Activated naive CD8-positive, alpha-beta T cell treated with anti-CD3 and anti-CD28 coated beads for 36 hours (primary cell): ENCODE results near the gene PRKAR1A. TPM values are rescaled to one million over a fixed set of nuclear protein-coding genes. Genes with fewer than 3 reads are reported as not detected.
A peak's percentile ranks its signal among the peaks of the same experiment; 100 is the strongest.
"Not testable (repeated sequence)": the region's sequence is repeated elsewhere in the genome, so short reads cannot be mapped to it uniquely, and the experiment has no call there.

ENCODE experiments used
- DNase-seq: peaks from one replicate; pipeline ENCODE4 v3.0.0; 2021
- H3K27ac Mint-ChIP-seq: one replicate; pipeline ENCODE4 v1.8.0; 2022; ENCODE audit warnings: mild to moderate bottlenecking, moderate library complexity, mixed read lengths
- H3K27me3 Mint-ChIP-seq: one replicate; pipeline ENCODE4 v1.8.0; 2022; ENCODE audit warnings: mild to moderate bottlenecking, mixed read lengths
- H3K36me3 Mint-ChIP-seq: one replicate; pipeline ENCODE4 v1.8.0; 2021; ENCODE audit warnings: mild to moderate bottlenecking, mixed read lengths
- H3K4me1 Mint-ChIP-seq: one replicate; pipeline ENCODE4 v1.8.0; 2021; ENCODE audit warnings: mixed read lengths
- H3K4me3 Mint-ChIP-seq: one replicate; pipeline ENCODE4 v1.8.0; 2022; ENCODE audit warnings: mild to moderate bottlenecking, moderate library complexity, mixed read lengths
- H3K9me3 Mint-ChIP-seq: one replicate; pipeline ENCODE4 v1.8.0; 2022; ENCODE audit warnings: mixed read lengths
- total RNA-seq, 2 experiments: library from RNA; stranded (reverse); gene quantifications; one replicate each; pipeline ENCODE4 v1.2.3, GENCODE V29; 2021

Gene PRKAR1A
- total RNA-seq, 2 experiments from 2014 or later: 152 to 156 TPM

DNA sequence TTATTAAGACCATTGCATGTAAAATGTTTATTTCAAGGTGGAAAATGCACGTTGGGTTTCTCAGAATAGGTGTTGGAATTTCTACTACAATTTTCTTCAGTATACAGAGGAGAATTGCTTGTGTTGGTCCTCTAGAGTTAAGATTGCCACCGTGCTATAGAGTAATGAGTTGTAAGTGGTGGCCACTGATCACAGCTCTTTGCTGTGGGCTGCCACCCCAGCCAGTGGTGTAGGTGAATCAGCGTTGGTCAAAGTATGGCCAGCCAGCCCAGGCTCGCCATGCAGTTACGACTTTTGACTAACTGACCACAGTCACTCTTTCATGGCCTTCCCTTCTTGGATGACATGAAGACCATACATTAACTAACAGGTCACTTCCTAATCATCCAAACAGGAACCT is 12.6 kb upstream of the PRKAR1A start:
- no peak for DNase-seq
- Mint-ChIP-seq H3K27ac (no peak overlapping the region), H3K4me1 (peaks cover 5% of the 10 kb centered on the region), H3K9me3 (peaks cover 3% of the 10 kb centered on the region), H3K27me3 (no peaks in the 10 kb centered on the region), H3K36me3 (no peaks in the 10 kb centered on the region), H3K4me3 (no peak overlapping the region)

DNA sequence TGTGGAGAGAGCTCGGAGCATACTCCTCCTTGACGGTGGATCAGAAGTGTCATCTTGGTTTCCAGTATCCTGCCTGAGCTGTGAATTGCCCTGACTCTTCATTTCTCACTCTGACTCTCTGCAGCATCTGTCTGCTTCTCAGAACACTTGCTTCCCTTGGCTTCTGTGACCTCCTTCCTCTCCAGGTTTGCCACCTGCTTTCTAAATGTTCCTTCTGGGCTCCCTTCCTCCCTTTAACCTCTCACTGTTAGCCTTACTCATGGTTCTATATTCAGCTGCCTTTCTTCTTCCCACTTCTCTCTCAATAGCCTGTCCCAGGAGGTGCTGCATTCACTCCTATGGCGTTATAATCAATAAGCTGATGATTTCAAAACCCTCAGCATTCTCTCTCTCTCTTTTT is 11.2 kb upstream of the PRKAR1A start:
- Mint-ChIP-seq H3K36me3 (no peaks in the 10 kb centered on the region), H3K27me3 (no peaks in the 10 kb centered on the region), H3K4me3 (no peak overlapping the region), H3K27ac (no peak overlapping the region), H3K4me1 (peaks cover 5% of the 10 kb centered on the region), H3K9me3 (peaks cover 3% of the 10 kb centered on the region)
- DNase-seq: no peak

DNA sequence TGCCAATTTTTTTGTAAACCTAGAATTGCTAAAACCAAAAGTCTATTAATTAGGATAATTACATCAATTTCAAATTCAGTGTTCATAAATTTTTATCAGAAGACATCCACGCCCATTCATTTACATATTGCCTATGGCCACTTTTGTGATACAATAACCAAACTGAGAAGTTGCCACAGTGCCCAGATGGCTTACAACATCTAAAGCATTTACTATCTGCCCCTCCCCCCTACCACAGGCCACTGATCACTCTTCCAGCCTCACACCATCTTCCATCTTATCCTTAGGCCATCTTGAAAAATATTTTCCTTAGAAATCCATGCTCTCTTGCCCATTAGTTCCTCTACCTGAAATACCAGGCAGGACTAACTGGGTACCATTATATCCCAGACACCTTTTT is 6.3 kb upstream of the PRKAR1A start:
- Mint-ChIP-seq H3K4me3 (no peak overlapping the region), H3K9me3 (no peaks in the 10 kb centered on the region), H3K4me1 (peaks cover 16% of the 10 kb centered on the region), H3K27me3 (no peaks in the 10 kb centered on the region), H3K36me3 (no peaks in the 10 kb centered on the region), H3K27ac (no peak overlapping the region)
- DNase-seq: no peak

DNA sequence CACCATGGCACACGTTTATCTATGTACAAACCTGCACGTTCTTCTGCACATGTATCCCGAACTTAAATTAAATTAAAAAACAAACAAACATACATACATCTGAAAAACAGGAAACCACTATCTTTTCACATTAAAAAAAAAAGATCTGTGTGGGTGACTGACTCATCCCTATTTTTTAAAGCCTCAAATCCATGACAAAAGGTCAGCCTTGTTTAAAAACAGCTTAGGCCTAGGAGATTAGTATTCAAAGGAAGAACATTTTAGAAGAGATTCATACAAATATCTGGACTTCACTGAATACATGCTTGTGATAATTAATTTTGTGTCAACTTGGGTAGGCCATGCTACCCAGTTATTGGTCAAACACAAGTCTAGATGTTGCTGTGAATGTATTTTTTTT is 4.7 kb upstream of the PRKAR1A start:
- no peak overlapping the region for H3K27ac Mint-ChIP-seq
- peaks cover 21% of the 10 kb centered on the region for H3K4me1 Mint-ChIP-seq
- no peak overlapping the region for H3K4me3 Mint-ChIP-seq
- no peaks in the 10 kb centered on the region for H3K9me3 Mint-ChIP-seq
- no peak for DNase-seq
- H3K27me3 Mint-ChIP-seq: no peaks in the 10 kb centered on the region
- H3K36me3 Mint-ChIP-seq: no peaks in the 10 kb centered on the region

DNA sequence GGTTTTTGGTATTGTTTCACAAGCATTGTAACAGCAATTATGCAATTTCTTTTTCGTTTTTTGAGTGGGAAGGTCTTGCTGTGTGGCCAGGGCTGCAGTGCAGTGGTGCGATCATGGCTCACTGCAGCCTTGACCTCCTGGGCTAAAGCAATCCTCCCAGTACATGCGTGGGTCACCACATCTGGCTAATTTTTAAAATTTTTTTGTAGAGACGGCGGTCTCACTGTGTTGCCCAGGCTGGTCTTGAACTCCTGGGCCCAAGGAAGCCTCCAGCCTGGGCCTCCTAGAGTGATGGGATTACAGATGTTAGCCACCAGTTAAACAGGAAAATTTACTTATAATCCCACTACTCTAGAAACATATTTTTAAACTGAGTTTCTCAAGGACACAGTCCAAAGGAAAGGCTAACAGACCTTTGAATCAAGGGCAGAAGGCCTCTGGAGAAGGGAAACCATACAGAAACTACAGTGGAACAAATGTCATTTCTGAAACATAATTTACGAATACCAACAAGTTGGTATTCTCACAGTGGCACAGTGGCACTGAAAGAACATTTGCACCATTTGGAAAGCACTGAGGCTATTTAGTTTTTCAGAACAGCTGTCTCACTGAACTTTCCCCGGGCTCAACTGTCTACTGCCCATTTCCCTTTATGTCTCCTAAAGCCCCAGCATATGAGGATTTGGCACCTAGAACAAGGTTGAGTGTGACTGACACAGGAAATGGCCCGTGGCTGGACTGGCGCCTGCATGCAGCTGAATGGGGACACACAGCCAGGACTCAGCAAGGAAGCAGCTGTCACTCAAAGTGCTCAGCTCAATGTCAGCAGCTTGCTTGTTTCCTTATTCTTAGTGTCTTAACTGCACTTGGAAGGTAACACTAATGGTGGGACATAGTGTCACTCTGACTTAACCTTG is 2.8 kb upstream of the PRKAR1A start:
- Mint-ChIP-seq H3K27me3 (no peaks in the 10 kb centered on the region), H3K4me3 (no peak overlapping the region), H3K27ac (no peak overlapping the region), H3K36me3 (peaks cover 11% of the 10 kb centered on the region), H3K4me1 (peaks cover 32% of the 10 kb centered on the region), H3K9me3 (no peaks in the 10 kb centered on the region)
- no peak for DNase-seq

DNA sequence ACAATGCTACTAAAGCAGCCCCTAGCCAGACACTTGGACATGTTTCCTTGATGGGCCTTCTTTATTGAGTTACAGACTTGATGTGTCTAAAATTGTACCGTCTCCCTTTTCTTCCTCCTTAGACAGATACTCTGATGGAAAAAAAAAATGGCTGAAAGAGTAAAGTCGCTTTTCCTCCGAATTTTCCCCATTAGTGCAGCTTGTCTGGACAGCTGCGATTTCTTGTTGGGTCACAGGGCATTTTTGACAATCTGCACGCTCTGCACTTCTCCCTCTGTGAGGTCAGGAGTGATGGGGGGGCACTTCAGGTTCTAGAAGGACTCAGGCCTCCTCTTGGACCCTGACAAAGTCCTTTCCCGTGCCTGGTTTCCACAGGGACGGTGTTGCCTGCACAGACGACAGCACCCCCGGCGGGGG is 968 bp upstream of the PRKAR1A start:
- Mint-ChIP-seq H3K27ac (peak overlapping the region; percentile 32), H3K4me3 (peak overlapping the region; percentile 76), H3K9me3 (no peaks in the 10 kb centered on the region), H3K27me3 (no peaks in the 10 kb centered on the region), H3K4me1 (peaks cover 47% of the 10 kb centered on the region), H3K36me3 (peaks cover 24% of the 10 kb centered on the region)
- no peak for DNase-seq

DNA sequence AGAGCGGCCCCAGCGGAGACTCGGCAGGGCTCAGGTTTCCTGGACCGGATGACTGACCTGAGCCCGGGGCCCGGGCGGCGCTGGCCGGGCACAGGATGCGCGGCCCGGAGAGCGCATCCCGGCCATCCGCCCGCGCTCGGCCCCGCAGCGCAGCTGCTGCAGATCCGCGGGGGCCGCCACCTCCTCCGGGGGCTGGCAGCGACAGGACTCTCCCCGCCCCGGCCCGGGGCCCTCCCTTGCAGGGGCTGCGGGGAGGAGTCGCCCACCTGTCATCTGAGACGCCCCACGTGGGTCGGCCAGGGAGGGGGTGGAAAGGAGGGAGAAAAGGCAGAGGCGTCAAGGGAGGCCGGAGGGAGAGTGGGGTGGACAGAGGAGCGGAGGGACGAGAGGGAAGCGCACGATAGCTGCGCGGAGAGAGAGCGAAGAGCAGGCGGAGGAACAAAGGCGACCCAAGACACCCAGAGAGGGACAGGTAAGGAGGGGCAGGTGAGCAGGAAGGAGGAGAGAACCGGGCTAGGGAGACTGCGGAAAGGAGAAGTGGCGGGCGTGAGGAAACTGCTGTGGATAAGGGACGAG is 471 bp upstream of the PRKAR1A start:
- Mint-ChIP-seq H3K27me3 (no peaks in the 10 kb centered on the region), H3K4me3 (peak overlapping the region; percentile 92), H3K4me1 (peaks cover 49% of the 10 kb centered on the region), H3K9me3 (no peaks in the 10 kb centered on the region), H3K36me3 (peaks cover 27% of the 10 kb centered on the region), H3K27ac (peak overlapping the region; percentile 96)
- peak; percentile 77 for DNase-seq

DNA sequence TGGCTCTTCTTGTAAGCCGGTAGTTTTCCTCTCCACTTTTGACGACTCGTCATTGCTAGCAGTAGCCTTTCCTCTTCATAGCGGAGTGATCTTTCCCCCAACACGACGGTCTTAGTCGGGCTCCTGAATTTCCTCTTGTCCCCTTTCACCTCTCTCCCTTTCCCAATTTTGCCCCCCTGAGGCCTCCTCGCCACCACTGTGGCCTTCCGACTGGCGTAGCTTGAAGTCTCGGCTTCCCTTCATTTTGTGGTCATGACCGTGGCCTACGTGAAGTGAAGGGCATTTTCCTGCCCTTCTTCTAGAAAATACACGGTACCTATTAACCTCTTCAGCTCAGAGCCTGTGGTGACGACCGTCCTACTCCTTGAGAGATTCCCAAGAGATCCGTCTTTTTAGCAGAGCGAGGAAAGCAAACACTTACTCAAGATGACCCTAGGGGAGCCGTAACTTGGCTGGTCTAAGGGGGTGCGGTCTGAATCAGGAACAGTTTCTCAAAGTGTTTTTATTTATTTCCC is 787 bp downstream of the PRKAR1A start:
- Mint-ChIP-seq H3K4me3 (peak overlapping the region; percentile 96), H3K27me3 (no peaks in the 10 kb centered on the region), H3K36me3 (peaks cover 38% of the 10 kb centered on the region), H3K9me3 (no peaks in the 10 kb centered on the region), H3K27ac (peak overlapping the region; percentile 91), H3K4me1 (peaks cover 40% of the 10 kb centered on the region)
- peak; percentile 12 for DNase-seq

DNA sequence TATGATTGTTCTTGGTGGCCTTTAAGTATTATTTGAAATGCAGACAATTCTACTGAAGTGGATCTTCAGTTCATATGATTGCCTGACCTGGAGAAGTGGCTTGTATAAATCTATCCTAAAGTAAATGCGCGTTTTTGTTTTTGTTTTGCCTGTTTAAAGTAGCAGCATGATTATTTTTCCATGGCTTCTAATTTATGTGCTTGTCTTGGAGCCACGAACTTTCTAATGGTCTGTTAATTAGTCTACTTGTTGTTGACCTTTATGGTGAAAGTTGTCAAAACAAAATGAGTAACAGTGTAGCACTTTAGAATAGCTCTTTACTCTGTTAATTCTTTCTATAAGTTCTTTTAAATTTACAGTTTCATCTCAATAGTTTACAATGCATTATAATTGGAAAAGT is 1.7 kb downstream of the PRKAR1A start:
- peaks cover 39% of the 10 kb centered on the region for H3K4me1 Mint-ChIP-seq
- no peaks in the 10 kb centered on the region for H3K9me3 Mint-ChIP-seq
- H3K27me3 Mint-ChIP-seq: no peaks in the 10 kb centered on the region
- H3K27ac Mint-ChIP-seq: no peak overlapping the region
- peaks cover 46% of the 10 kb centered on the region for H3K36me3 Mint-ChIP-seq
- no peak for DNase-seq
- peak overlapping the region; percentile 96 for H3K4me3 Mint-ChIP-seq

DNA sequence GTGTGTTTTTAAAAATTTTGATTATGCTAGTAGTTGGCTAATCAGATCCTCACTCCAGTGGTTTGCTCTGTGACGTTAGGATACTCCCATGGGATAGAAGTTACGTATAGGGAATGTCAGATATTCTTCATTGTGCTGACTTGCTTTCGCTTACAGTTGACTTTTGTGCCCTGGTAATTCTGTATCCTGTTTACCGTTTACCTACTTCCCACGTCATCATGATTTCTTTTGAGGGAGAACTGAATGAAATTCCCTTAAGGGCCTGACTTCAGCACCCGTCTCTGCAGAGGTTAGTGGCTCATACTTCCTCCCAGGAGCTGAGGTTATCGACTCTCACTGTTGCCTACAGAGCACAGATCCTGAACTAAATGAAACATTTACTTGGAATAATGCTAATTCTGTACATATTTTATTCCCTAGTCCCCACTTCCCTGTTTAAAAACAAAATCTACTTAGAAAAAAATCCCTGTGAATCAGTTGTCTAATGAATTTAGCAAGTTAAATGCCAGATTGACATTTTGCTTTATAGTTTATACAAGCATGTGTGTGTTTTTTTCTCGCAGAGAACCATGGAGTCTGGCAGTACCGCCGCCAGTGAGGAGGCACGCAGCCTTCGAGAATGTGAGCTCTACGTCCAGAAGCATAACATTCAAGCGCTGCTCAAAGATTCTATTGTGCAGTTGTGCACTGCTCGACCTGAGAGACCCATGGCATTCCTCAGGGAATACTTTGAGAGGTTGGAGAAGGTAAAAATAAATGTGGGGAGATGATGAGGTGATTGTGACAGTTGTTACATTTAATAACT is 2.8 kb downstream of the PRKAR1A start:
- DNase-seq: no peak
- no peaks in the 10 kb centered on the region for H3K9me3 Mint-ChIP-seq
- no peaks in the 10 kb centered on the region for H3K27me3 Mint-ChIP-seq
- no peak overlapping the region for H3K27ac Mint-ChIP-seq
- peak overlapping the region; percentile 46 for H3K4me3 Mint-ChIP-seq
- H3K4me1 Mint-ChIP-seq: peaks cover 44% of the 10 kb centered on the region
- peaks cover 56% of the 10 kb centered on the region for H3K36me3 Mint-ChIP-seq

DNA sequence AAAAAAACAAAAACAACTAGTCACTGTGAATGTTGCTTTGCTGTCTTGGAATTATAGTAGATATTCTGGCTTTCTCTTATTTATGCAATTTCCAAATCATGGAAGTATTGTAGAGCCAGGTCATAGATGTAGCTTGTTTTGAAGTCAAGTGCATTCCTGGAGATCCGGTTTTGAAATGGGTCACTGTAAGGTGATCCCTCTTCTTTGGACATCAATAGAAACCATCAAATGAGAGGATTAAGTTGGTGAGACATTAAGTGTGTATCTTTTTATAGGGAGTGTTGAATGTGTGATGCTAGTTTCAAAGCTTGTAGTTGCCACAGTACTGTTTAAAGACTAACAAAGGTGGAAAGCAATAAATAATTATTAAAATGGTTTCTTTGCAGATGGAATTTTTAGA is 4.5 kb downstream of the PRKAR1A start:
- Mint-ChIP-seq H3K4me3 (no peak overlapping the region), H3K36me3 (peaks cover 58% of the 10 kb centered on the region), H3K27ac (no peak overlapping the region), H3K9me3 (no peaks in the 10 kb centered on the region), H3K27me3 (no peaks in the 10 kb centered on the region), H3K4me1 (peaks cover 35% of the 10 kb centered on the region)
- no peak for DNase-seq

DNA sequence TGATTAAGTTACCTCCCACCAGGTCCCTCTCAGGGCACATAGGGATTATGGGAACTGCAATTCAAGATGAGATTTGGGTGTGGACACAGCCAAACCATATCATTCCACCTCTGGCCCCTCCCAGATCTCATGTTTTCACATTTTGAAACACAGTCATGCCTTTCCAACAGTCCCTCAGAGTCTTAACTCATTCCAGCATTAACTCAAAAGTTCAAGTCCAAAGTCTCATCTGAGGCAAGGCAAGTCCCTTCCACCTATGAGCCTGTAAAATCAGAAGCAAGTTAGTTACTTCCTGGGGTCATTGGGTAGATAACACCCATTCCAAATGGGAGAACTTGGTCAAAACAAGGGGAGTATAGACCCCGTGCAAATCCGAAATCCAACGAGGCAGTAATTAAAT is 5.4 kb downstream of the PRKAR1A start:
- not testable (repeated sequence) for H3K4me3 Mint-ChIP-seq, H3K9me3 Mint-ChIP-seq, H3K27me3 Mint-ChIP-seq, H3K27ac Mint-ChIP-seq, DNase-seq
- Mint-ChIP-seq H3K4me1 (peaks cover 37% of the 10 kb centered on the region), H3K36me3 (peaks cover 62% of the 10 kb centered on the region)

DNA sequence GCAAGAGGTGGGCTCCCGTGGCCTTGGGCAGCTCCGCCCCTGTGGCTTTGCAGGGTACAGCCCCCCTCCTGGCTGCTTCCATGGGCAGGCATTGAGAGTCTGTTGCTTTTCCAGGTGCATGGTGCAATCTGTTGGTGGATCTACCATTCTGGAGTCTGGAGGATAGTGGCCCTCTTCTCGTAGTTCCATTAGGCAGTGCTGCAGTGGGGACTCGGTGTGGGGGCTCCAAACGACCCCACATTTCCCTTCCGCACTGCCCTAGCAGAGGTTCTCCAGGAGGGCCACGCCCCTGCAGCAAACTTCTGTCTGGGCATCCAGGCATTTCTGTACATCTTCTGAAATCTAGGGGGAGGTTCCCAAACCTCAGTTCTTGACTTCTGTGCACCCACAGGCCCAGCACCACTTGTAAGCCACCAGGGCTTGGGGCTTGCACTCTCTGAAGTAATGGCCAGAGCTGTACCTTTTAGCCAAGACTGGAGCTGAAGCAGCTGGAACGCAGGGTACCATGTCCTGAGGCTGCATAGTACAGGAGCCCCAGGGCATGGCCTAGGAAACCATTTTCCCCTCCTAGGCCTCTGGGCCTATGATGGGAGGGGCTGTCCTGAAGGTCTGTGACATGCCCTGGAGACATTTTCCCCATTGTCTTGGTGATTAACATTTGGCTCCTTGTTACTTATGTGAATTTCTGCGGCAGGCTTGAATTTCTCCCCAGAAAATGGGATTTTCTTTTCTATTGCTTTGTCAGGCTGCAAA is 6.0 kb downstream of the PRKAR1A start:
- DNase-seq: no peak
- Mint-ChIP-seq H3K4me1 (peaks cover 38% of the 10 kb centered on the region), H3K4me3 (no peak overlapping the region), H3K36me3 (peaks cover 59% of the 10 kb centered on the region), H3K9me3 (no peaks in the 10 kb centered on the region), H3K27me3 (no peaks in the 10 kb centered on the region), H3K27ac (no peak overlapping the region)

DNA sequence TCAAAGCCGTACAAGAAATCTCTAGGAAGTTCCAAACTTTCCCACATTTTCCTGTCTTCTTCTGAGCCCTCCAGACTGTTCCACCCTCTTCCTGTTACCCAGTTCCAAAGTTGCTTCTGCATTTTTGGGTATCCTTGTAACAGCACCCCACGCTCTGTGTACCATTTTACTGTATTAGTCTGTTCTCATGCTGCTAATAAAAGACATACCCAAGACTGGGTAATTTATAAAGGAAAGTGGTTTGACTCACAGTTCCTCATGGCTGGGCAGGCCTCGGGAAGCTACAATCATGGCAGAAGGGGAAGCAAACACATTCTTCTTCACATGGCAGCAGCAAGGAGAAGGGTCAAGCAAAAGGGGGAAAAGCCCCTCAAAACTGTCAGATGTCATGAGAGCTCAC is 6.8 kb downstream of the PRKAR1A start:
- peaks cover 30% of the 10 kb centered on the region for H3K4me1 Mint-ChIP-seq
- not testable (repeated sequence) for DNase-seq, H3K4me3 Mint-ChIP-seq, H3K27ac Mint-ChIP-seq, H3K27me3 Mint-ChIP-seq, H3K9me3 Mint-ChIP-seq
- peaks cover 56% of the 10 kb centered on the region for H3K36me3 Mint-ChIP-seq
